GM12878 (cell line): ENCODE measurements around the gene PCDHGA1. TPM values are rescaled to one million over a fixed set of nuclear protein-coding genes. Genes with fewer than 3 reads are reported as not detected.

ENCODE experiments used
- CEBPZ ChIP-seq: fragments of 150-350 bp; IDR thresholded peaks from 2 replicates; pipeline ENCODE4 v1.6.1; 2016; ENCODE audit warnings: low read depth, low read length
- CHD2 ChIP-seq: IDR thresholded peaks from 2 replicates; pipeline ENCODE4 v1.6.1; 2011; ENCODE audit warnings: low read depth, low read length, improper control_type of control experiment, borderline replicate concordance
- E2F4 ChIP-seq: IDR thresholded peaks from 2 replicates; pipeline ENCODE4 v1.6.1; 2012; ENCODE audit warnings: low read depth, low read length, improper control_type of control experiment
- EGR1 ChIP-seq, 2 experiments: IDR thresholded peaks; 1 replicate in 1 of 2; 2 replicates in 1 of 2; pipeline ENCODE4 v1.6.1; 2011 to 2012; ENCODE audit warnings: low read depth in 2 of 2, low read length in 2 of 2, borderline replicate concordance in 1 of 2, mild to moderate bottlenecking in 1 of 2, moderate library complexity in 1 of 2
- MAX ChIP-seq: IDR thresholded peaks from 2 replicates; pipeline ENCODE4 v1.6.1; 2012; ENCODE audit warnings: low read depth, low read length, improper control_type of control experiment
- MEF2B ChIP-seq: fragments of 450-650 bp; IDR thresholded peaks from 2 replicates; pipeline ENCODE4 v1.6.1; 2018; ENCODE audit warnings: mild to moderate bottlenecking, moderate library complexity; ENCODE audit not compliant: partially characterized antibody, poor library complexity, severe bottlenecking
- RELB ChIP-seq: fragments of 450-650 bp; IDR thresholded peaks from 2 replicates; pipeline ENCODE4 v1.6.1; 2017; ENCODE audit warnings: low read depth, mild to moderate bottlenecking, moderate library complexity
- YY1 ChIP-seq: IDR thresholded peaks from 2 replicates; pipeline ENCODE4 v1.6.1; 2011; ENCODE audit warnings: low read depth, mild to moderate bottlenecking, low read length
- ZBED1 ChIP-seq: IDR thresholded peaks from 2 replicates; pipeline ENCODE4 v1.6.1; 2016; ENCODE audit warnings: borderline replicate concordance
- polyA plus RNA-seq, 11 experiments: library from polyadenylated mRNA; depleted of rRNA in 4 of 11; unstranded in 6 of 11; stranded (reverse) in 5 of 11; fragments of >200 nt; fragmentation: Nextera tagmentation in 4 of 11; fragmentation: Illumina TruSeq in 1 of 11; extraction: Ambion mirVana in 4 of 11; extraction: Trizol in 1 of 11; gene quantifications; 1 replicate in 1 of 11; 2 replicates in 10 of 11; pipeline versions ENCODE4 v1.2.1 to v1.2.3, GENCODE V29; 2011 to 2016; ENCODE audit warnings: inconsistent platforms in 2 of 11, missing spikeins in 2 of 11, low read depth in 1 of 11
- total RNA-seq, 4 experiments: library from RNA; depleted of rRNA in 3 of 4; stranded (reverse); fragments of >200 nt in 3 of 4; fragmentation: Illumina TruSeq in 1 of 4; extraction: Trizol in 1 of 4; gene quantifications; 2 replicates each; pipeline versions ENCODE4 v1.2.1 to v1.2.3, GENCODE V29; 2013 to 2021

PCDHGA1 gene
- total and polyA plus RNA-seq, 10 of the 15 experiments (the other 5 are each of a cell fraction or from before 2014, with no cell fraction given) = 0.02 to 0.51 (median 0.19) TPM; not detected in 3

- TF ChIP-seq MAX (no peak; the same call in 1 of the 2 replicates), EGR1 (IDR thresholded peaks at IDR 0.05; ENCODE audit: borderline replicate concordance in 1 of 2, low read depth in 2 of 2, low read length in 2 of 2) (peak in 1 of 2 experiments; percentile 95; a peak in 2 of 3 replicates), YY1 (peak; percentile 42; the same call in 1 of the 2 replicates), E2F4 (no peak), MEF2B (peak; percentile 61), CHD2 (peak; percentile 55; the same call in 1 of the 2 replicates), ZBED1 (0 out of 2 replicates have a peak, but pooled peaks have one; percentile 24), RELB (peak; percentile 63; the same call in 1 of the 2 replicates), CEBPZ (no peak)
Observed at GRCh38 chr5:141513627-141514329, 183.5 kb downstream of the PCDHGA1 start (continued).
